Ascending aorta (tissue), 2 donors: Measurements from ENCODE around the gene LIN7B. TPM values are rescaled to one million over a fixed set of nuclear protein-coding genes. Genes with fewer than 3 reads are reported as not detected.

Source experiments
- DNase-seq, 2 donors: peaks; one replicate each; pipeline ENCODE4 v3.0.0-alpha.2; 2019; ENCODE audit warnings: low spot score in 2 of 2
- H3K27ac ChIP-seq, 2 donors: fragments of 200-600 bp; sonication (generic); one replicate each; pipeline ENCODE4 v1.5.1; 2016 to 2017; ENCODE audit warnings: mild to moderate bottlenecking in 1 of 2
- H3K27me3 ChIP-seq: fragments of 200-600 bp; sonication (generic); one replicate; pipeline ENCODE4 v1.5.1; 2017
- H3K36me3 ChIP-seq, 2 donors: fragments of 200-600 bp; sonication (generic); one replicate each; pipeline ENCODE4 v1.5.1; 2016
- H3K4me1 ChIP-seq, 2 donors: fragments of 200-600 bp; sonication (generic); one replicate each; pipeline ENCODE4 v1.5.1; 2016 to 2017; ENCODE audit warnings: mild to moderate bottlenecking in 1 of 2
- H3K4me3 ChIP-seq, 2 donors: fragments of 200-600 bp; sonication (generic); one replicate each; pipeline ENCODE4 v1.5.1; 2016 to 2017; ENCODE audit warnings: mild to moderate bottlenecking in 1 of 2
- H3K9me3 ChIP-seq, 2 donors: fragments of 200-600 bp; sonication (generic); one replicate each; pipeline ENCODE4 v1.5.1; 2016
- intact Hi-C: fragments of 100-400 bp; cut with DNase I; formaldehyde crosslinking; loops from one replicate; pipeline ENCODE4 v1.15.1; 2023
- total RNA-seq: library from RNA; depleted of rRNA; stranded (reverse); fragments of >200 nt; gene quantifications from one replicate; pipeline ENCODE4 v1.1.0, GENCODE V29; 2016
- TF ChIP-seq, protein P1 (sequence below), 3 experiments: fragments of 200-600 bp in 2 of 3; fragments of 450-650 bp in 1 of 3; sonication (generic) in 2 of 3; IDR thresholded peaks; one replicate each; pipeline ENCODE4 v1.5.1; 2016 to 2019; ENCODE audit warnings: antibody characterized with exemption in 3 of 3, mild to moderate bottlenecking in 1 of 3, moderate library complexity in 1 of 3

Gene LIN7B, protein sequence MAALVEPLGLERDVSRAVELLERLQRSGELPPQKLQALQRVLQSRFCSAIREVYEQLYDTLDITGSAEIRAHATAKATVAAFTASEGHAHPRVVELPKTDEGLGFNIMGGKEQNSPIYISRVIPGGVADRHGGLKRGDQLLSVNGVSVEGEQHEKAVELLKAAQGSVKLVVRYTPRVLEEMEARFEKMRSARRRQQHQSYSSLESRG
- total RNA-seq = 42.1 TPM

DNA sequence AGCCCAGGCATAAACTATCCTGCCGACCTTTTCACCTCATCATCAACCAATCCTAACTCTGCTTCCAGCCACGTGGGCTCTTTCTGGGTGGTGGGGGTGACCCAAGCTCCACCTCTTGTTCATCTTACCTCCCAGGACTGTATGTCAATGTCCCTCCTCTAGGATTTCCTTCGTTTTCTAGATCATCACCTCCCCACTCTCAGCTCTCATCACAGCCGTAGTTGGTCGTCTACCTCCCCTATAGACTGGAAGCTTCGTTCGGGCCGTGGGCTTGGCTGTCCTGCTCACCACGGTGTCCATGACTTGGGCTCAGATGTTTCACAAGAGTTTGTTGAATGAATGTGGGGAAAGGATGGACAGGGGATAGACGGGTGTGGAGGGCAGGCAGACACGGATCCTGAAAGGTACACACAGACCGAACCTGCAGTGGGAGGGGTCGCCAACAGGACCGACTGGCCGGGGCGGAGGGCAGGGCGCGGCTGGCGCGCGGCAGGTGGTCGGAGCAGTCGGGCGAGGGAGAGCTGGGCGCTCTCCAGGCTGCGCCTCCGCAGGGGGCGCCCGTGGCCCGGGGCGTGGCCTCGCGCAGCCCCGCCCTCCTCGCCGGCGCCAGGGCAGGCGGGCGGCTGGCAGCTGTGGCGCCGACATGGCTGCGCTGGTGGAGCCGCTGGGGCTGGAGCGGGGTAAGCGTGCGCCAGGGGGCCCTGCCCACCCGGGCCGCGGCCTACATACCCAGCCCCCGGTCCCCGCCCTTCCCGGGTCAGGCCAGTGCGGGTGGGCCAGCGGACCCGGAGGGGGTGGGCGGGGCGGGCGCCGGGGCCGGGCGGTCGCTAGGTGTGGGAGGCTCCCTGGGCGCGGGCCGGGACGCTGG lies at the start of gene LIN7B:
LIN7B (plus strand) TSS at position 609 of the 868 bp plus-strand sequence; CDS start at position 644, 35 bp downstream.
- intact Hi-C loops = no loop called here
- no peaks in the 10 kb centered on the region for H3K36me3 ChIP-seq

DNA sequence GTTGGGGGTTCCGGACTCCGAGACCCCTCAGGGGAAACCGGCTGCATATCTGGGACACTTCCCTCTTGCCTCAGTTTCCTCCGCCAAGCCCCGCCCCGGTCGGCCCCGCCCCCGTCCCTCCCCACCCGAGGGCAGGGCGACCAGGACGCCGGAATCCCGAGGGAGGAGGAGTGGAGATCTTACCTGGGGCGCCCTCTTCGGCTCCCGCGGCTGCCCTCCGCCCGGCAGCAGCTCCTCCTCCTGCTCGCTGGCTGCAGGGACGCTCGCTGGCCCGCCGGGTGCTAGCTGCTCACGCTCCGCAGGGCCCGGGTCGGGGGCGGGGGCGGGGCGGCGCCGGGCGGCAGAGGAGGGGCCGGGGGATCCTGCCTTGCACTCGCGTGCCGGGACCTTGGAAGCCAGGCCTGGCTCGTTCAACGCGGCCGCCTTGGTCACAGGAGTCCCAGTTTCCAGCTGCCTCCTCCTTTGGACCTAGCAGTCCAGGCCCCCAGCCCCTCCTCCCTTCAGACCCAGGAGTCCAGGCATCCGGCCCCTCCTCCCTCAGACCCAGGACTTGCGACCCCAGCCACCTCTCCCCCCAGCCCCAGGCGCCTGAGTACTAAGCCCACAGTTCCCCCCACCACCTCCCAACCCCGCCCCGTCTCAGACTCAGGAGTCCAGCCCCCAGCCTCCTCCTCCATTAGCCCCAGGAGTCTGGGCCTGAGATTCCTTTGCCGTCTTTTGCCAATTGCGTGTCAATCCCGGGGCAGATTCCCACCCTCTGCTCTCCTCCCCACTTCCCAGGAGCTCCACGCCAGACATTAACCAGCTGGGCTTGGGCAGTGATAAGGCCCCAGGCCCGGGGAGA lies 49.2 kb upstream of the LIN7B start, which contains the start of gene NTF4:
NTF4 (minus strand) TSS at position 51 of the 844 bp plus-strand sequence. CDS start 2,821 bp downstream, outside the sequence.
- Histone ChIP-seq H3K27ac (no peak within 1 kb of the TSS), H3K4me1 (peaks cover 0 to 3% of the 10 kb centered on the region in 2 donors), H3K9me3 (no peaks in the 10 kb centered on the region), H3K27me3 (no peaks in the 10 kb centered on the region), H3K4me3 (peak within 1 kb of the TSS in 1 of 2 donors; percentile 35), H3K36me3 (no peaks in the 10 kb centered on the region)
- DNase-seq = no peak
- intact Hi-C loops = no loop called here
- TF ChIP-seq, protein P1, sequence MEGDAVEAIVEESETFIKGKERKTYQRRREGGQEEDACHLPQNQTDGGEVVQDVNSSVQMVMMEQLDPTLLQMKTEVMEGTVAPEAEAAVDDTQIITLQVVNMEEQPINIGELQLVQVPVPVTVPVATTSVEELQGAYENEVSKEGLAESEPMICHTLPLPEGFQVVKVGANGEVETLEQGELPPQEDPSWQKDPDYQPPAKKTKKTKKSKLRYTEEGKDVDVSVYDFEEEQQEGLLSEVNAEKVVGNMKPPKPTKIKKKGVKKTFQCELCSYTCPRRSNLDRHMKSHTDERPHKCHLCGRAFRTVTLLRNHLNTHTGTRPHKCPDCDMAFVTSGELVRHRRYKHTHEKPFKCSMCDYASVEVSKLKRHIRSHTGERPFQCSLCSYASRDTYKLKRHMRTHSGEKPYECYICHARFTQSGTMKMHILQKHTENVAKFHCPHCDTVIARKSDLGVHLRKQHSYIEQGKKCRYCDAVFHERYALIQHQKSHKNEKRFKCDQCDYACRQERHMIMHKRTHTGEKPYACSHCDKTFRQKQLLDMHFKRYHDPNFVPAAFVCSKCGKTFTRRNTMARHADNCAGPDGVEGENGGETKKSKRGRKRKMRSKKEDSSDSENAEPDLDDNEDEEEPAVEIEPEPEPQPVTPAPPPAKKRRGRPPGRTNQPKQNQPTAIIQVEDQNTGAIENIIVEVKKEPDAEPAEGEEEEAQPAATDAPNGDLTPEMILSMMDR (IDR thresholded peaks at IDR 0.05) = no peak

More for the DNA sequence above, at the start of gene LIN7B:
- H3K27ac ChIP-seq = peak within 1 kb of the TSS; percentile 72 to 86
- peak in 1 of 2 donors; percentile 81 for DNase-seq
- H3K9me3 ChIP-seq = no peaks in the 10 kb centered on the region
- TF ChIP-seq, protein P1 (IDR thresholded peaks at IDR 0.05) = peak; percentile 18 to 77 (median 31)
- peak within 1 kb of the TSS; percentile 84 to 99 for H3K4me3 ChIP-seq
- peaks cover 9 to 19% of the 10 kb centered on the region in 2 donors for H3K4me1 ChIP-seq
- no peaks in the 10 kb centered on the region for H3K27me3 ChIP-seq

DNA sequence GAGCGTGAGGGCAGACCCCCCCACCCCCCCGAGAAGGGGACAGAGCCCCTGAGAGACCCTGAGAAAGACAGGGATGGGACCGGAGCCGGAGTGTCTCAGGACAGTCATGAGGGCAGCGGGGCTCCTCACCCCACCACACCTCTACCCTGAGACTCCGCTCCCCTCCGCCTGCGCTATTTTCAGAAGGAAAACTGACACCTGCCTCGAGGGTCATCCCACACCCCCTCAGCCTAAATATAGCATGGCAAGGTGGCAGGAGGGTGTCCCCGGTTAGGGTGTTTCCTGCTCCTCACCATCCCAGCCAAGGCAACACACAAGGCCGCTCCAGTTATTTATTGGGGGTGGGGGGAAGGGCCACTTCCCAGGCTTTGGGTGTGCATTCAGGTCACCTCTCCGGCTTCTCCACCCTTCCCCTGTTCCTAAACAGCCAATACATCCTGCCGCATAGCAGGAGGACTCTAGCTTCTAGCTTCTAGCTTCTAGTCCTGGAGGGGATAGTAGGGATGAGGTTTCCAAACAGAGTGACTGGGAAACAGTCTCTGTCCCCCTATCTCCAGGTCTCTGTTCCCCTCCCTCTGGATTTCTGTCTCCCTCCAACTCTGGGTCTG lies 48.2 kb upstream of the LIN7B start:
- DNase-seq = no peak
- Histone ChIP-seq H3K27ac (no peak overlapping the region), H3K4me3 (no peak overlapping the region), H3K27me3 (no peaks in the 10 kb centered on the region), H3K4me1 (peaks cover 0 to 3% of the 10 kb centered on the region in 2 donors), H3K36me3 (no peaks in the 10 kb centered on the region), H3K9me3 (no peaks in the 10 kb centered on the region)
- TF ChIP-seq, protein P1 (IDR thresholded peaks at IDR 0.05) = no peak
- intact Hi-C loops = no loop called here

DNA sequence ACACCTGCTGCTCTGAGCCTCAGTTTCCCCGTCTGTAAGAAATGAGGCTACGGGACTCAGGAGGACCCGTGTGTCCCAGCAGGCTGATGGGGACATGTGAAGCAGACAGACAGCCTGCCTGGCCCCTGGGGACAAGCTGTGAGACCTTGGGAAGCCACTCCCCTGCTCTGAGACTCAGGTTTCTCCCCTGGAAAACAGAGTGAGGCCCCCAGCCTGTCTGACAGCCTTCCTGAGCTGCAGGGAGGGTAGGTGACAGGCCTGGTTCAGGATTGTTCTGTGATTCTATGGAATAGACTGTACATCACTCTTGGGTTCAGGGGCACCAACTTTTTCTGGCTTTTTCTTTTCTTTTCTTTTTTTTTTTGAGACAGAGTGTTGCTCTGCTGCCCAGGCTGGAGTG lies 46.6 kb upstream of the LIN7B start:
- intact Hi-C loops = no loop called here
- no peak for DNase-seq
- Histone ChIP-seq H3K27ac (no peak overlapping the region), H3K4me1 (peaks cover 0 to 3% of the 10 kb centered on the region in 2 donors), H3K27me3 (peaks cover 10% of the 10 kb centered on the region), H3K9me3 (no peaks in the 10 kb centered on the region), H3K36me3 (no peaks in the 10 kb centered on the region), H3K4me3 (no peak overlapping the region)
- TF ChIP-seq, protein P1 (IDR thresholded peaks at IDR 0.05) = no peak

DNA sequence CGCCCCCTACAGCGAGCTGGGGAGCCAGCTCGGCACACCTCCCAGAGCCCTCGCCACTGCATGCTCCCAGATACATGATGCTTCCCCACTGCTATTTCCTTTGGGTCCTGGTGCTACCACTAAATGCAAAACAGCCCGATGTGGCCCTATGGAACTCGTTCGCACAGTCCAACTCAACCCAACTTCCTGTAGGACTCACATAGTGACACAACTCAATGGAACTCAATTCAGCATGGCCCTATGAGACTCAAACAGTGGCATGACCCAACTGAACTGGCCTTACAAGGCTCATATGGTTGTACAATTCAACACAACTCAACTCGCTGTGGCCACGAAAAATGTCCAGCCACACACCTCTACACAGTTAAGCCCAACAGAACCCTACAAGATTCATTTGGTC lies 45.1 kb upstream of the LIN7B start:
- TF ChIP-seq, protein P1 (IDR thresholded peaks at IDR 0.05) = no peak
- no peak for DNase-seq
- H3K27me3 ChIP-seq = peaks cover 14% of the 10 kb centered on the region
- H3K9me3 ChIP-seq = no peaks in the 10 kb centered on the region
- H3K4me3 ChIP-seq = no peak overlapping the region
- no peak overlapping the region for H3K27ac ChIP-seq
- no peaks in the 10 kb centered on the region for H3K36me3 ChIP-seq
- intact Hi-C loops = no loop called here
- H3K4me1 ChIP-seq = peaks cover 0 to 3% of the 10 kb centered on the region in 2 donors
